NT2/D1 (cell line): ENCODE measurements around the gene FGD5.

Source experiments
- YY1 ChIP-seq: IDR thresholded peaks from 2 replicates; pipeline ENCODE4 v1.6.1; 2011; ENCODE audit not compliant: insufficient read length, insufficient read depth
- ZNF274 ChIP-seq: IDR thresholded peaks from 2 replicates; pipeline ENCODE4 v1.6.1; 2011; ENCODE audit warnings: mild to moderate bottlenecking, low read depth, low read length

DNA sequence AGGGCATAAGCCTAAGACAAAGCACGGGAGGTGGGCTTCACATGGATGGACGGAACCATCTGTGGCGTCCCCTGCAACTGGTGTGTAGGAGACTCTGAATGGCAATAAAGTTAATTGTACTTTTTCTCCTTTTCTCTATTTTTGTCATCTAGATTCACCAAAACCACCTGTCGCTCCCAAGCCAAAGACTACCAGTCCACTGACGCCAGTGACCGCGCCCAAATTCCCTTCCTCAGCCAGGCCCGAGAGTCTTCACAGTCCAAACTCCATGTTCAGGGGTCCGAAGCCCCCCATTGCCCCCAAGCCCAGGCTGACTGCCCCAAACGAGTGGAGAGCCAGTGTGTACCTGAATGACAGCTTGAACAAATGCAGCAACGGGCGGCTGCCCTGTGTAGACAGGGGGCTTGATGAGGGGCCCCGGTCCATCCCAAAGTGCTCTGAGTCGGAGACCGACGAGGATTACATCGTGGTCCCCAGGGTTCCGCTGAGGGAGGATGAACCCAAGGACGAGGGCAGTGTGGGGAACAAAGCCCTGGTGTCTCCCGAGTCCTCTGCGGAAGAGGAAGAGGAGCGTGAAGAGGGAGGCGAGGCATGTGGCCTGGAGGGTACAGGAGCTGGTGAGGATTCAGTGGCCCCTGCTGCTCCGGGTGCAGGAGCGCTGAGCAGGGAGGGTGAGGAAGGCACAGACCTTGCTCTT is at the start of gene FGD5:
- TF ChIP-seq ZNF274, result no peak
- no peak for TF ChIP-seq YY1
